ENCODE measurements around the gene DCDC2.
A peak's percentile ranks its signal among the peaks of the same experiment; 100 is the strongest.

- TF ChIP-seq POLR2AphosphoS5 (IDR thresholded peaks at IDR 0.05; ENCODE audit: low read depth, low read length) (peak; percentile 98), TAF1 (IDR thresholded peaks at IDR 0.05; ENCODE audit: borderline replicate concordance, insufficient read depth, low read length) (peak; percentile 88), REST (IDR thresholded peaks at IDR 0.05; ENCODE audit: insufficient read depth in 1 of 2, low read depth in 2 of 2, low read length in 2 of 2) (no peak; a peak in 2 of 4 replicates)
Observed at GRCh38 chr6:24402697-24403500, 45.0 kb upstream of the DCDC2 start, which contains the start of gene MRS2.

Data from PFSK-1 (cell line).